GM19328 (cell line): ENCODE results near the gene ZC3H14.
"Not testable (repeated sequence)": the region's sequence is repeated elsewhere in the genome, so short reads cannot be mapped to it uniquely, and the experiment has no call there.

Experiments
- ATAC-seq: cut with Tn5 transposase; IDR thresholded peaks from one replicate; pipeline ENCODE4 v1.9.1; 2021; ENCODE audit warnings: mild to moderate bottlenecking, moderate library complexity; ENCODE audit not compliant: unreplicated experiment

Gene ZC3H14

DNA sequence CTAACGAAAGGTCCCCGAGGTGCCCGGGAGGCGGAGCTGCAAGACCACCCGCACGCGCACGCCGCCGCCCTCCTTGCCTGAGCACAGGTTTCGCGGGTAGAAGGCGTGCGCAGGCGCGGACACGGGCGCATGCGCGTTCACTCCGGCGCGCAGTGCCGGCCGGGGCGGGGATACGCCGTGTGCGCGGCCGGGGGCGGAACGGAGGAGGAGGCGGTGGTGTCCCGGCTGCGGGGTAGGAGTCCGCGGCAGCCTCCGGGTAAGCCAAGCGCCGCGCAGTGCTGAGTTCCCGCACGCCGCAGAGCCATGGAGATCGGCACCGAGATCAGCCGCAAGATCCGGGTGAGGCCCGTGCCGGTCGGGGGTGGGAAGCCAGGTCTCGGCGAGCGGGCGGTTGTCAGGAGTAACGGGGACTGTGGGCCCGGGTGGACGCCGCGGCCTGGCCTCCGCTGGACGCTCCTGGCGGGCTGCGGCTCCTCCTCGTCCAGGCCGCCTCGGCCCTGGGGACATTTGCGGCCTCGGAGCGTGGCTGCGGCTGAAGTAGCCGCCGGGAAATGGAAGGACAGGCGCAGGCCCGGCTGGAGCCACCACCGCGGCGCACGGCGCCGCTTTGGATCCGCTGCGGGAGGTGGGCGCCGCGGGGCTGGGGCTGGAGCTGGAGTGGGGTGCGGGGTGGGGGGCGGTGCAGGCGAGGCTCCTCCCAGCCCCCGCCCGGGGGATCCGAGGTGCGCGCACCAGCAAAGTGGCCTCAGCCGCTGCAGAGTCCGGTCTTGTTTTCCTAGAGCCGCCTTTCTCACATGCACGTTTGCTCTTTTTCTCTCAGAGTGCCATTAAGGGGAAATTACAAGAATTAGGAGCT is at the start of gene ZC3H14:
Gene ZC3H14, plus strand, starts transcription at position 207 of the 856 bp plus-strand sequence. Its CDS starts 97 bp downstream, at position 304.
- peak; percentile 95 for ATAC-seq

GRCh38 chr14:88515499-88516221 is 47.2 kb upstream of the ZC3H14 start:
- ATAC-seq = no peak

DNA sequence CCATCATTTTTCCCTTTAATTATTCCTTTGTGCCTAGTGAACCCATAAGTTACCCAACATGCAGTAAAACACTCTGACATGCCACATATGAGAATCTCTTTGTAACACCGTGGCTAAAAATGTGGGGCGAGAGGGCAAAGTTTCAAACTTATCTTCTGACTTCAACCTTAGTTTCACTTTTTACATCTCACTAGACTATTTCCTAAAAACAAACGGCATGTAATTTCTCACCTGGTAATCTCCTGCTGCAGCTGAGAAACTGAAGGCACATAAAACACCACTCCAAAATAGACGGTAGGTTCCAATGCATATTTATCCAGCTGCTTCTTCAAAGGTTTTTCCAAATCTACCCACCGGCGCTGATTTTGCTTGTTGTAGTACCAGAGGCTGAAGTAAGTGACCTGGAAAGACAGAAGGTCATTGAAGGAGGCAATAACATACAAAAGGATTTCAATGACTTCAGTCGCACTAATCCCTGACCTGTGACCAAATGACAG is 45.9 kb upstream of the ZC3H14 start:
- ATAC-seq = no peak

- no peak for ATAC-seq
Measured at GRCh38 chr14:88518592-88519512, 44.0 kb upstream of the ZC3H14 start.

DNA sequence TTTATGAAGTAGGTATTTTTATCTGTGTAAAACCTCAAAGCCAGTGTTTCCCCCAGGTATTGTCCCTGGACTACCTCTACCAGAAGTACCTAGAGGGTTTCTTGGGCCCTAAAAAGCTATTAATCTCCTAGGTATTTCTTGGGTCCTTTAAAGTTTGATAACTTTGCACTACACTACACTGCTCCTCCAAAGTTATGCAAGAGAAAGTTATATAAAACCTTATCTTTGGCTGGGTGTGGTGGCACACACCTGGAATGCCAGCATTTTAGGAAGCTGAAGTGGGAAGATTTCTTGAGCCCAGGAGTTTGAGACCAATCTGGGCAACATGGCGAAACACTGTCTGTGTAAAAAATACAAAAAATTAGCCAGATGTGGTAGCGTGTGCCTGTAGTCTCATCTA is 42.9 kb upstream of the ZC3H14 start:
- no peak for ATAC-seq

- ATAC-seq = no peak
Measured at GRCh38 chr14:88521818-88522217, 41.0 kb upstream of the ZC3H14 start.

GRCh38 chr14:88522393-88522792 is 40.4 kb upstream of the ZC3H14 start:
- no peak for ATAC-seq

DNA sequence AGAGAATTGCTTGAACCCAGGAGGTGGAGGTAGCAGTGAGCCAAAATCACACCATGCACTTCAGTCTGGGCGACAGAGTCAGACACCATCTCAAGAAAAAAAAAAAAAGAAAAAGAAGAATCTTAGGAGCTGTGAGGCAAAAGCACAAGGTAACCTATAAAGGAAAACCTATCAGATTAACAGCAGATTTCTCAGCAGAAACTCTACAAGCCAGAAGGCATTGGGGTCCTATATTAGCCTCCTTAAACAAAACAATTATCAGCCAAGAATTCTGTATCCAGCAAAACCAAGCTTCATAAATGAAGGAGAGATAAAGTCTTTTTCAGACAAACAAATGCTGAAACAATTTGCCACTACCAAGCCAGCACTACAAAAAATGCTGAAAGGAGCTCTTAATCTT is 32.9 kb upstream of the ZC3H14 start:
- not testable (repeated sequence) for ATAC-seq

- no peak for ATAC-seq
Measured at GRCh38 chr14:88533064-88533602, 29.7 kb upstream of the ZC3H14 start.

DNA sequence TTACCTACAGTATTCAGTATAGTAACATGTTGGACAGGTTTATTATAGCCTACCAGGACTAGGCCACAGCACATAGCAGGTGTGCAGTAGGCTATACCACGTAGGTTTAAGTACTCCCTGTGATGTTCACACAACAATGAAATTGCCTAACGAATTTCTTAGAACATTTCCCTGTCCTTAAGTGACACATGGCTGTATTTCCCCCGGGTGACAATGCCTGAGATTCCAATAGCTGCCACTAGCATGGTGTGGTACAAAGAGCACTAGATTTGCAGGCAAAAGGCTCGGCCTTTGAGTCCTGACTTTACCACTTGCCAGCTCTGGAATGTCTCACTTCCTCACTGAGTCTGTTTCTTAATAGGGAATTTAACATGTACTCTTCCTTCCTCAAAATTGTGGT is 27.7 kb upstream of the ZC3H14 start:
- no peak for ATAC-seq

GRCh38 chr14:88535813-88536212 is 27.0 kb upstream of the ZC3H14 start:
- ATAC-seq = no peak

DNA sequence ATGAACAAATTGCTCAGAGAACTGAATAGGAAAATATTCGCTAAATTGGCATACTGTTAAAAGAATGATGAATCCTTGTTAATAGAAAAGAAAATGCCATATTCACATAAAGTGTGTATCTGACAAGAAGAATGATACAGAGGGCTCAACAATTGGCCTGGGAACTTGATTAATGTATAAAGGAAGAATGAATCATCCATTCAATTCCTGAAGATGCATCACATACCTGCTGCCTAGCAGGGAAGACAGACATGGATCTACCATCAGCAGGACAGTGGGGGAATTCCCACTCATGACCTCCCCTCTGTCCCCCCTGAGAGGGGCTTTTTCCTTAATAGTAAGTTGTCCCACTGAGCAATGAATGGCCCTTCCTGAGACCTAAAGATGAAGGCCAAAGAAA is 21.5 kb upstream of the ZC3H14 start:
- ATAC-seq = no peak

GRCh38 chr14:88542857-88543795 is 19.7 kb upstream of the ZC3H14 start:
- no peak for ATAC-seq

DNA sequence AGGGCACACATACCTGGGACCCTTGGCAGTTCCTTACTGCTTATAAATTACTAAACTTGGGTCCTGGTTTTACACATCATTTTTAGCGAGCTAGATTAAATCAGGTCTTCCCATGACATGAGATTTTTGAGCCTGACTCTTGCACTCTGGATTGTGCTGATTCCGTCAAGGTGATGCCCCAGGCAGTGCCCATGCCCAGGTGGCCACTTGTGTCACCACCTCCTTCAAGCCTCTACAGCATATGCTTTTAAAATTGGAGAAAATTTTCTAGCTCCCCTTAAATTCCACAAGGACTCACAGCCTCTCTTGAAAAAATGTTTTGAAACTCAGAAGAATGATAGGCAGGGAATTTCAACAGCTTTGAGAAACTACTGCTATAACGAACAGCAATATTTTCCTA is 17.6 kb upstream of the ZC3H14 start:
- no peak for ATAC-seq

- ATAC-seq = no peak
Measured at GRCh38 chr14:88546621-88547385, 16.0 kb upstream of the ZC3H14 start.

DNA sequence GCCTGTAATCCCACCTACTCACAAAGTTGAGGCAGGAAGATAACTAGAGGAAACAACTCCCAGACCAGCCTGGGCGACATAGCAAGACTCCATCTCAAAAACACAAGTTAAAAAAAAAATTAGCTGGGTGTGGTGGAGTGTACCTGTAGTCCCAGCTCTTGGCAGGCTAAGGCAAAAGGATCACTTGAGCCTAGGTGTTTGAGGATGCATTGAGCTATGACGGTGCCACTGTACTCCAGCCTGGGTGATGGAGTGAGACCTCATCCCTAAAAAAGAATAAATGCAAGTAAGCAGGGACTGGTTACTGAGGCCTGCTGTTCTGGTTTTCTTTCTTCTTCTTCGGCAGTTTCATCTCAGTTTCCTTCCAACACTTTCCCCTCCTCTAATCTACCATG is 15.5 kb upstream of the ZC3H14 start:
- ATAC-seq = no peak

DNA sequence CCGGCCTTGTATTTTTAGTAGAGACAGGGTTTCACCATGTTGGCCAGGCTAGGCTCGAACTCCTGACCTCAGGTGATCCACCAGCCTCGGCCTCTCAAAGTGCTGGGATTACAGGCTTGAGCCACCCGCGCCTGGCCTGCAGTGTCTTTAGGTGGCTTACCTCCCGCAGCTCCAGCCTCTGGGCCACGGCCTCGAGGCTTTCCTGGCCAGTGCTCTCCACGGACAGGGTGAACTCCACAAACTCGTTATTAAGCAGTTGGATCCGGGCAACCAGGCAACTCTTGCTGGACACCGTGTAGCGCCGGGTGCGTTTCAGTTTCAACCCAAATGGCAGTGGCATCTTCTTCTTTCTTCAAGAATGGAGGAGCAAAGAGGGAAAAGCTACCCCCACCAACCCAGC is 12.8 kb upstream of the ZC3H14 start:
- no peak for ATAC-seq

DNA sequence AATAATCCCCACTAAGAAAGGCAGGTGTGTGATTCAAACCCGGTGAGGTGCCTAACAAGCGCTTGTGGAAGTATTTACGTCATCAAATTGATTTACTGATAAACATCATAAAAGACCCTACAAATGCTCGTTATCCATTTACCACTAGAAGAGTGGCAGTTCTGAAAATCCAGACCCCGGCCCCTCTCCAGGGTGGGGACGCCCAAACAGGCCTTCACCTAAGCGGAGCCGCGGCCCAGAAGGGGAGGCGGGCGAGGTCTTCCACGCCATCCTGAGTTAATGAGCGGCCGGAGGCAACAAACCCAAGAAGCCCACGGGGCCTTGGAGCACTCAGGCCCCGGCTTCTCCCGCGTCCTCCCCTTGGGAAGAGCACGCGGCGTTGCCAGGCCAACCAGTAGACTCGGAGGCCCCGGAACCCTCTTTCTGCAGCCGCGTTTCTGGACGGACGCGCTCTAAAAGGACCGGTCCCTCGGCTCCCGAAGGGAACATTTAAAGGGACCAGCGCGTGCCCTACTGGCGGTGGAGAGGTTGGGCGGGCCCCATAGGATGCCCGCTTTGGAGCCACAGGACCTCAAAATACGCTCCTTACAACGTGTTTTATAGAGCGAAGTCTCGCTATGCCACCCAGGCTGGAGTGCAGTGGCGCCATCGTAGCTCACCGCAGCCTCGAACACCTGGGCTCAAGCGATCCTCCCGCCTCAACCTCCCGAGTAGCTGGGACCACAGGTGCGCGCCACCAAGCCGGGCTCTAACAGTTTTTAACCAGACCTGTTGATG is 11.6 kb upstream of the ZC3H14 start:
- no peak for ATAC-seq
